ENCODE results near the gene ARHGEF2.

- TF ChIP-seq ELK1 (CRISPR knock-in tag; IDR thresholded peaks at IDR 0.05) = no peak
- TF ChIP-seq ETV1 (tag; conservative IDR thresholded peaks at IDR 0.05; ENCODE audit: low read depth) = no peak
- TF ChIP-seq BHLHE40 (IDR thresholded peaks at IDR 0.05; ENCODE audit: low read length) = no peak
- no peak for TF ChIP-seq NR3C1 (CRISPR knock-in tag; IDR thresholded peaks at IDR 0.05)
- no peak for TF ChIP-seq EZH2 (IDR thresholded peaks at IDR 0.05; ENCODE audit: borderline replicate concordance, low read depth, low read length)
- TF ChIP-seq REST (IDR thresholded peaks at IDR 0.05; ENCODE audit: borderline replicate concordance) = no peak
- TF ChIP-seq REST (CRISPR knock-in tag; IDR thresholded peaks at IDR 0.05; ENCODE audit: low read depth) = no peak
- TF ChIP-seq CAMTA2 (CRISPR knock-in tag; conservative IDR thresholded peaks at IDR 0.05) = no peak
- TF ChIP-seq ZZZ3 (IDR thresholded peaks at IDR 0.05) = no peak
- no peak for TF ChIP-seq ZNF592 (IDR thresholded peaks at IDR 0.05)
- no peak for TF ChIP-seq ELF4 (CRISPR knock-in tag; IDR thresholded peaks at IDR 0.05)
Observed at GRCh38 chr1:155929057-155929456, 49.3 kb downstream of the ARHGEF2 start.

Measured in K562 (cell line).